22Rv1 (cell line): ENCODE data around the gene E2F7.

ENCODE experiments used
- CTCF ChIP-seq: fragments of 450-650 bp; IDR thresholded peaks from 2 replicates; pipeline ENCODE4 v1.5.1; 2017; ENCODE audit warnings: mild to moderate bottlenecking
- ZFX ChIP-seq: fragments of 450-650 bp; IDR thresholded peaks from 2 replicates; pipeline ENCODE4 v1.6.1; 2017; ENCODE audit warnings: antibody characterized with exemption, borderline replicate concordance

GRCh38 chr12:77062396-77062795, 3.0 kb downstream of the E2F7 start:
- TF ChIP-seq CTCF, result no peak
- TF ChIP-seq ZFX, result no peak
